Left lung (tissue), 10 donors: ENCODE measurements around the gene FGF1. TPM values are rescaled to one million over a fixed set of nuclear protein-coding genes. Genes with fewer than 3 reads are reported as not detected.

Experiments used
- ATAC-seq: fragments of 200-7000 bp; cut with Tn5 transposase; one replicate; pipeline ENCODE4 v1.9.1; 2020; ENCODE audit warnings: moderate library complexity
- DNase-seq, 4 donors: peaks; one replicate each; pipeline ENCODE4 v3.0.0-alpha.2; 2013 to 2020
- H3K27ac ChIP-seq, 2 donors: fragments of 200-600 bp; sonication (generic) in 1 of 2; one replicate each; pipeline versions ENCODE4 v1.5.0 to v1.8.0; 2020 to 2021
- H3K27me3 ChIP-seq, 2 donors: fragments of 200-600 bp; sonication (generic) in 1 of 2; one replicate each; pipeline versions ENCODE4 v1.5.0 to v1.8.0; 2020 to 2021
- H3K36me3 ChIP-seq, 2 donors: fragments of 200-600 bp; sonication (generic) in 1 of 2; one replicate each; pipeline versions ENCODE4 v1.5.0 to v1.8.0; 2020 to 2021
- H3K4me1 ChIP-seq, 2 donors: fragments of 200-600 bp; one replicate each; pipeline ENCODE4 v1.8.0; 2021
- H3K4me3 ChIP-seq, 2 donors: fragments of 200-600 bp; sonication (generic) in 1 of 2; one replicate each; pipeline versions ENCODE4 v1.5.0 to v1.8.0; 2020 to 2021; ENCODE audit warnings: mild to moderate bottlenecking in 1 of 2
- H3K9me3 ChIP-seq, 2 donors: fragments of 200-600 bp; sonication (generic) in 1 of 2; one replicate each; pipeline versions ENCODE4 v1.5.0 to v1.8.0; 2020 to 2021
- intact Hi-C, 2 donors: fragments of 100-400 bp; cut with DNase I; formaldehyde crosslinking; loops; one replicate each; pipeline versions ENCODE4 v1.11.2 to v1.14.2; 2022
- polyA plus RNA-seq, 6 donors: library from polyadenylated mRNA; unstranded; fragments of 120-200 nt; gene quantifications; one replicate each; pipeline ENCODE4 v1.2.1, GENCODE V29; 2013; ENCODE audit not compliant: insufficient read length in 6 of 6
- total RNA-seq, 2 donors: library from RNA; stranded (reverse); fragmentation: NEBNext Ultra II Directional; extraction: Animal tissue kit (Norgen Biotek cat#: 25700); gene quantifications; one replicate each; pipeline ENCODE4 v1.2.1, GENCODE V29; 2021
- TF ChIP-seq, protein P1 (sequence below), 2 donors: fragments of 200-600 bp; sonication (generic) in 1 of 2; IDR thresholded peaks; one replicate each; pipeline versions ENCODE4 v1.5.0 to v1.8.0; 2021; ENCODE audit warnings: antibody characterized with exemption in 2 of 2
- donor health status: DM: no; HTN: yes; CAD: no.
- donor health status: DM: no; HTN: no; CAD: no.

The FGF1 gene
- total and polyA plus RNA-seq, 8 donors, result 0.41 to 1.9 (median 1.4) TPM

DNA sequence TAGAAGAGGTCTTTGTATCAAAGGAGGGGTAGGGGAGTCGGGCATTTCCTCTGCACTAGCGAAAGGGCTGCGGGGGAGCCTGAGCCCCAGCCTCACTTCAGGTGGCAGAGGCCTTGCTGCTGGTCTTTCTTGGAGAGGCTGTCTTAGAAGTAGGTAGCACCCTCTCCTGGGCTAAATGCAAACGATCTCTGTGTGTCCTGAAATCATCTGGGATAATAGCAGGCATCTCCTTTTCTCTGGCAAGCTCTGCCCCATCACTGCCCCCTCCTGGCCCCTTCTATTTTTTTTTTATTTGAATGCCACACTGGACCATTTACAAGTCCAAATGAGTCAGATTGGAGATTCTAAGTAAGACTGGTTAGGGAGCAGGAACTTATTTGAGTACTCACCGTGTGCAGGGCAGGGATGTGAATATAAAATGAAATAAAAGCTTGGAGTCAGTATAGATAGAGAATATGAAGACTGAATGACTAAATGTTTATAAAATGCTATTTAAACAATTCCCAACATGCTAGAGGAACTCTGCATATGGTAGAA, 137.1 kb downstream of the FGF1 start:
- no peaks in the 10 kb centered on the region for H3K36me3 ChIP-seq
- H3K27ac ChIP-seq, result no peak overlapping the region
- H3K9me3 ChIP-seq, result no peaks in the 10 kb centered on the region
- ATAC-seq (peak; percentile 99), DNase-seq (peak in 3 of 4 donors; percentile 36 to 84 (median 60))
- peaks cover 0 to 6% of the 10 kb centered on the region in 2 donors for H3K4me1 ChIP-seq
- H3K27me3 ChIP-seq, result peaks cover 0 to 32% of the 10 kb centered on the region in 2 donors
- TF ChIP-seq, protein P1, sequence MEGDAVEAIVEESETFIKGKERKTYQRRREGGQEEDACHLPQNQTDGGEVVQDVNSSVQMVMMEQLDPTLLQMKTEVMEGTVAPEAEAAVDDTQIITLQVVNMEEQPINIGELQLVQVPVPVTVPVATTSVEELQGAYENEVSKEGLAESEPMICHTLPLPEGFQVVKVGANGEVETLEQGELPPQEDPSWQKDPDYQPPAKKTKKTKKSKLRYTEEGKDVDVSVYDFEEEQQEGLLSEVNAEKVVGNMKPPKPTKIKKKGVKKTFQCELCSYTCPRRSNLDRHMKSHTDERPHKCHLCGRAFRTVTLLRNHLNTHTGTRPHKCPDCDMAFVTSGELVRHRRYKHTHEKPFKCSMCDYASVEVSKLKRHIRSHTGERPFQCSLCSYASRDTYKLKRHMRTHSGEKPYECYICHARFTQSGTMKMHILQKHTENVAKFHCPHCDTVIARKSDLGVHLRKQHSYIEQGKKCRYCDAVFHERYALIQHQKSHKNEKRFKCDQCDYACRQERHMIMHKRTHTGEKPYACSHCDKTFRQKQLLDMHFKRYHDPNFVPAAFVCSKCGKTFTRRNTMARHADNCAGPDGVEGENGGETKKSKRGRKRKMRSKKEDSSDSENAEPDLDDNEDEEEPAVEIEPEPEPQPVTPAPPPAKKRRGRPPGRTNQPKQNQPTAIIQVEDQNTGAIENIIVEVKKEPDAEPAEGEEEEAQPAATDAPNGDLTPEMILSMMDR (IDR thresholded peaks at IDR 0.05), result peak; percentile 63 to 64
- intact Hi-C loops, result loop anchor here in 1 of 2 donors (5.0 kb wide), 1 partner anchor 397 kb away; no protein-coding TSS in a partner anchor
- H3K4me3 ChIP-seq, result no peak overlapping the region

DNA sequence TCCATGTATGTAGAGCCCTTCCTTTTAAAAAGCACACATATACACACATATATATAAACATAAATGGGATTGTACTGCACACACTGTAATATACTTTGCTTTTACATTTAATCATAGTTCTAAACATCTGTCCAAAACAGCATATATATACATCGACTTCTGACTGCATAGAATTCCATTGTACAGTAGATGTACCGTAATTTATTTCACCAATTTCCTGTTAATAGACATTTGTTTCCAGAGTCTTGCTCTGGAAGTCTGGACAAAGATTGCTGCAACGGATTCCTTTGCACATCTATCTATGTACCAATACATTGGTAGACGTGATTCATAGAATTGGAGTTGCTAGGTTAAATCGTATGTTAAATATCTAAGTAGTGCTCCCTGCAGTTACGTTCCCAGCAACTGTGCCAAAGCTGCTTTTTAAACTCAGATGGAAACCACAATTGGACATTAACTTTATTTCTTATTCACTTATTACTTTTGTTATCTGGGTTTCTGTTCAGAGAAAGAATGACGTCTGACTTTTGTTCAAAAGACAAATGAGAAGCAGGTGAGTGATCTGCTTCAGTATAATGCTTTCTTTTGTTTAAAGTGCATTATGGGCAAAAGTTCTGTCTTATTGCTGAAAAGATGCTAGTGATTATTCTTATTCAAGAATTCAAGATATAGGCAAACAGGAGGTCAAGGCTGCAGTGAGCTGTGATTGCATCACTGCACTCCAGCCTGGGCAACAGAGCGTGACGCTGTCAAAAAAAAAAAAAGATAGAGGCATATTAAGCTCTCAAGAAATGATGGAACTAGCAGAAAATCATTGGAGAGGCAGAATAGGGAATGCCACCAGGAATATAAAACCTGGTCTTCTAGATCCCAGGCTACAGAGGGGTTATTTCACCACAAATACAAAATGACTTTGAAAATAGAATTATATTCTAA, 138.2 kb downstream of the FGF1 start:
- intact Hi-C loops, result loop anchor here in 1 of 2 donors (5.0 kb wide), 1 partner anchor 395 kb away; no protein-coding TSS in a partner anchor
- no peak overlapping the region for H3K27ac ChIP-seq
- TF ChIP-seq, protein P1 (IDR thresholded peaks at IDR 0.05), result no peak

DNA sequence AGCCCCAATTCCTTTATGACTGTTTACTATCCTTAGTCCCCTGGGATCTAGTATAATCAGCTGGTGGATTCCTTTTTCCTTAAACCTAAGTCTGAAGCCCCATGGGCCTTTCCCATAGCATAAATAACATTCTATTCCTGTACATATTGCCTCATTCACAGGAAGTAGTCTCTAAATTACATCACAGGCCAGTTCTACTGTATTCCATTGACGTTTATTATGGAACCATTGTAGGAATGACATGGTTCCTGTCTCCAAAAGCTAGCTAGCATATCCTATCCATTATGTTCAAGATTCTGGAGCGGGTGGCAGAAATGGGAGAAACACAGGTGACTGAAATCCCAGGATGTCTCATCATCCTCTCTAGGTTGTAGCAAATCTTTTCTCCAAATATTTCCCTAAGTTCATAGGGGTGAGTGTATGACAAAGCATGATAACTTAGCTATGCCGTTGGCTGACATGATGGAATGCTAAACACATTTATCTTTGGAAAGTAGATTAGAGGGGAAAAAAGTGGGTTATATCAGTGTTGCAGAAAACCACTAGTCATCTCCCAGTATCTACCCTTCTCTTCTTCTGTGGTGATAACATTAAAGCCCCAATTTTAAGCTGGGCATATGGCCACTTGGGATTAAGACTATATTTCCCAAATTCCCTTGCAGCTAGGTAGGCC, 140.1 kb downstream of the FGF1 start:
- Histone ChIP-seq H3K36me3 (no peaks in the 10 kb centered on the region), H3K9me3 (no peaks in the 10 kb centered on the region), H3K27ac (no peak overlapping the region), H3K27me3 (peaks cover 0 to 8% of the 10 kb centered on the region in 2 donors), H3K4me3 (no peak overlapping the region), H3K4me1 (no peaks in the 10 kb centered on the region)
- TF ChIP-seq, protein P1 (IDR thresholded peaks at IDR 0.05), result no peak
- ATAC-seq (no peak), DNase-seq (no peak)
- intact Hi-C loops, result loop anchor here in 1 of 2 donors (5.0 kb wide), 1 partner anchor 393 kb away; no protein-coding TSS in a partner anchor

More for the DNA sequence above, 138.2 kb downstream of the FGF1 start:
- H3K4me3 ChIP-seq, result no peak overlapping the region
- ATAC-seq, result no peak
- peaks cover 0 to 6% of the 10 kb centered on the region in 2 donors for H3K4me1 ChIP-seq
- H3K36me3 ChIP-seq, result no peaks in the 10 kb centered on the region
- H3K27me3 ChIP-seq, result peaks cover 0 to 27% of the 10 kb centered on the region in 2 donors
- no peak for DNase-seq
- H3K9me3 ChIP-seq, result no peaks in the 10 kb centered on the region

DNA sequence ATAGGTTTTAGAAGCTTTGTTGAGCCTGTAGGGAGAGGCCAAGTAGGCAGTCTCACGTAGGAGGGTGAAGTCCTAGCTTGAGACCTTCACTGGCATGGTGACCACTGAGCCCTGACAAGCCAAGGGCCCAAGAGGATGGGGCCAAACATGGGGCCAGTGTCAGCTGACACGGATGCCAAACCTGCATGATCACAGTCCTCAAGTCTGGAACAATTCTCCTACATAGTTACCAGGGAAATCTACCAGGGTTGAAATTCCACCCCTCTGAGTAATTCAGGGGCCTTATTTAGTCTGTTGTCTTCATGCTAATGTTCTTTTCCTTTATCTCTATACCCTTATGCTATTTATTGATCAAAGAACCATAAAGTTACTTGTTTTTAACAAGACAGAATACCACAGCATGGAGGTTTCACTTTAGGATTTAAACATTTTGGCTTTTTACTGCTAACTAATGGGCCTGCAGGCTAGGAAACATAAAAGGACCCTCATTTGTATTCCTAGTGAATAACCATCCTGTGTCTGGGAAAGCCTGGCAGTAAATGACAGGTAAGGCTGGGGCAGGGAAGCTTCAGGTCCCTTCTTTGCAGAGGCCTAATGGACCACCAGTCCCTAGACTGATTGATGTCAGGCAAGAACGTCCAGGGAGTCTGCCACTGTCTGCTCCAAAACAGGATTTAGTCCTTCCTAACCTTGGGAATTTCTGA, 140.8 kb downstream of the FGF1 start:
- DNase-seq, result no peak
- intact Hi-C loops, result loop anchor here in 1 of 2 donors (5.0 kb wide), 1 partner anchor 393 kb away; no protein-coding TSS in a partner anchor
- Histone ChIP-seq H3K27ac (no peak overlapping the region), H3K36me3 (no peaks in the 10 kb centered on the region), H3K4me1 (no peaks in the 10 kb centered on the region), H3K4me3 (no peak overlapping the region), H3K27me3 (peaks cover 0 to under 1% of the 10 kb centered on the region in 2 donors), H3K9me3 (no peaks in the 10 kb centered on the region)
- TF ChIP-seq, protein P1 (IDR thresholded peaks at IDR 0.05), result no peak
- ATAC-seq, result no peak
